GM12878 (cell line): ENCODE measurements around the gene LMTK2. TPM values are rescaled to one million over a fixed set of nuclear protein-coding genes. Genes with fewer than 3 reads are reported as not detected.

Experiments used
- ATAC-seq: fragments of 200-7000 bp; cut with Tn5 transposase; 3 replicates; pipeline ENCODE4 v1.9.1; 2020; ENCODE audit warnings: mild to moderate bottlenecking, moderate library complexity
- BruUV-seq: library from RNA; stranded (reverse); fragments of 400-500 nt; replicated peaks from 2 replicates; lab custom pipeline; 2021; lab: Mats Ljungman, UMichigan
- CTCF ChIA-PET: fragments of 300-600 bp; sonication (Branson Sonifier 250); formaldehyde crosslinking; extraction: SDS; loops from one replicate; lab custom pipeline; 2021; ENCODE audit warnings: inconsistent platforms; lab: Yijun Ruan, JAX
- POLR2A ChIA-PET: fragments of 350-600 bp; formaldehyde crosslinking; extraction: SDS; loops from one replicate; lab custom pipeline; 2021; ENCODE audit warnings: inconsistent platforms; lab: Charles Lee
- RAD21 ChIA-PET: fragments of 300-600 bp; sonication (Branson Sonifier 250); formaldehyde crosslinking; loops from one replicate; lab custom pipeline; 2023; ENCODE audit warnings: antibody characterized with exemption; ENCODE audit not compliant: unreplicated experiment; lab: Charles Lee
- SMC1A ChIA-PET: fragments of 300-600 bp; sonication (Branson Sonifier 250); formaldehyde crosslinking; loops from one replicate; lab custom pipeline; 2023; ENCODE audit not compliant: unreplicated experiment, uncharacterized antibody; lab: Charles Lee
- DNase-seq: peaks from one replicate; pipeline ENCODE4 v3.0.0-alpha.2; 2011; ENCODE audit warnings: low read depth, low spot score
- FAIRE-seq: peaks from 3 replicates; lab custom pipeline; 2011; peaks lifted over from hg19 to GRCh38; lab: Jason Lieb, UNC
- H2AFZ ChIP-seq: 2 replicates; pipeline ENCODE4 v1.6.0; 2011; ENCODE audit warnings: low read depth, low read length, control low read depth; ENCODE audit not compliant: control insufficient read depth
- H3K27ac ChIP-seq: 2 replicates; pipeline ENCODE4 v1.5.1; 2011; ENCODE audit warnings: control low read depth; ENCODE audit not compliant: control insufficient read depth, insufficient read depth
- H3K27me3 ChIP-seq, 2 experiments: replicated peaks in 1 of 2; 2 replicates each; pipeline versions ENCODE4 v1.6.0 to v1.6.1; 2011; ENCODE audit warnings: low read length in 1 of 2; ENCODE audit not compliant: control insufficient read depth in 2 of 2, insufficient read depth in 2 of 2
- H3K36me3 ChIP-seq, 2 experiments: 2 replicates each; pipeline ENCODE4 v1.5.1; 2011; ENCODE audit warnings: low read length in 1 of 2; ENCODE audit not compliant: control insufficient read depth in 2 of 2, insufficient read depth in 2 of 2
- H3K4me1 ChIP-seq: 2 replicates; pipeline ENCODE4 v1.6.1; 2011; ENCODE audit warnings: mild to moderate bottlenecking, low read length, moderate library complexity, mixed read lengths; ENCODE audit not compliant: control insufficient read depth, insufficient read depth
- H3K4me2 ChIP-seq: 2 replicates; pipeline ENCODE4 v1.6.0; 2011; ENCODE audit warnings: control low read depth; ENCODE audit not compliant: control insufficient read depth, insufficient read depth
- H3K4me3 ChIP-seq: fragments of 200-600 bp; sonication (generic); 2 replicates; pipeline ENCODE4 v1.5.1; 2016
- H3K79me2 ChIP-seq: 2 replicates; pipeline ENCODE4 v1.6.0; 2011; ENCODE audit warnings: low read length; ENCODE audit not compliant: control insufficient read depth, insufficient read depth
- H3K9ac ChIP-seq: 2 replicates; pipeline ENCODE4 v1.8.0; 2011; ENCODE audit warnings: low read length, control low read depth, mixed read lengths; ENCODE audit not compliant: control insufficient read depth, insufficient read depth
- H3K9me3 ChIP-seq: replicated peaks from 3 replicates; pipeline ENCODE4 v1.5.1; 2011; ENCODE audit warnings: mild to moderate bottlenecking, low read length; ENCODE audit not compliant: control insufficient read depth, insufficient read depth
- H4K20me1 ChIP-seq: 2 replicates; pipeline ENCODE4 v1.6.0; 2011; ENCODE audit not compliant: control insufficient read depth, insufficient read depth
- EP300 ChIP-seq, 2 experiments: fragments of 150-350 bp in 1 of 2; IDR thresholded peaks; 2 replicates each; pipeline ENCODE4 v1.6.1; 2011 to 2012; ENCODE audit warnings: low read depth in 2 of 2, low read length in 2 of 2, borderline replicate concordance in 1 of 2, improper control_type of control experiment in 1 of 2, inconsistent platforms in 1 of 2; ENCODE audit not compliant: control insufficient read depth in 1 of 2
- MAX ChIP-seq: IDR thresholded peaks from 2 replicates; pipeline ENCODE4 v1.6.1; 2012; ENCODE audit warnings: low read depth, low read length, improper control_type of control experiment
- PML ChIP-seq: IDR thresholded peaks from 2 replicates; pipeline ENCODE4 v1.6.1; 2012; ENCODE audit warnings: low read length, inconsistent platforms
- RCOR1 ChIP-seq: conservative IDR thresholded peaks from 2 replicates; pipeline ENCODE4 v1.6.1; 2012; ENCODE audit warnings: low read depth, low read length, improper control_type of control experiment
- TCF7 ChIP-seq: IDR thresholded peaks from 2 replicates; pipeline ENCODE4 v1.6.1; 2014; ENCODE audit warnings: antibody characterized with exemption, borderline replicate concordance
- WGBS: methylation state at CpG from one replicate; pipeline ENCODE4 v1.1.6; 2016; ENCODE audit warnings: low lambda C conversion rate; ENCODE audit not compliant: insufficient replicate concordance, insufficient coverage; ENCODE audit errors: missing lambda C conversion rate; 5-methylcytosine and 5-hydroxymethylcytosine counted together
- in situ Hi-C: fragments of 300-500 bp; cut with MboI; formaldehyde crosslinking; loops from 9 replicates; pipeline ENCODE4 v1.14.3; 2018; ENCODE audit warnings: mixed read lengths
- intact Hi-C: fragments of 100-400 bp; cut with micrococcal nuclease; formaldehyde crosslinking; loops from one replicate; pipeline ENCODE4 v1.14.2; 2022; ENCODE audit not compliant: unreplicated experiment
- polyA plus RNA-seq, 11 experiments: library from polyadenylated mRNA; depleted of rRNA in 4 of 11; unstranded in 6 of 11; stranded (reverse) in 5 of 11; fragments of >200 nt; fragmentation: Nextera tagmentation in 4 of 11; fragmentation: Illumina TruSeq in 1 of 11; extraction: Ambion mirVana in 4 of 11; extraction: Trizol in 1 of 11; gene quantifications; 1 replicate in 1 of 11; 2 replicates in 10 of 11; pipeline versions ENCODE4 v1.2.1 to v1.2.3, GENCODE V29; 2011 to 2016; ENCODE audit warnings: inconsistent platforms in 2 of 11, missing spikeins in 2 of 11, low read depth in 1 of 11
- total RNA-seq, 4 experiments: library from RNA; depleted of rRNA in 3 of 4; stranded (reverse); fragments of >200 nt in 3 of 4; fragmentation: Illumina TruSeq in 1 of 4; extraction: Trizol in 1 of 4; gene quantifications; 2 replicates each; pipeline versions ENCODE4 v1.2.1 to v1.2.3, GENCODE V29; 2013 to 2021
- TF ChIP-seq, protein P1 (sequence below): fragments of 450-650 bp; IDR thresholded peaks from 2 replicates; pipeline ENCODE4 v1.6.1; 2016; ENCODE audit warnings: mild to moderate bottlenecking

Gene LMTK2
- total and polyA plus RNA-seq, 10 of the 15 experiments (the other 5 are each of a cell fraction or from before 2014, with no cell fraction given): 0.68 to 8.7 (median 4.6) TPM

DNA sequence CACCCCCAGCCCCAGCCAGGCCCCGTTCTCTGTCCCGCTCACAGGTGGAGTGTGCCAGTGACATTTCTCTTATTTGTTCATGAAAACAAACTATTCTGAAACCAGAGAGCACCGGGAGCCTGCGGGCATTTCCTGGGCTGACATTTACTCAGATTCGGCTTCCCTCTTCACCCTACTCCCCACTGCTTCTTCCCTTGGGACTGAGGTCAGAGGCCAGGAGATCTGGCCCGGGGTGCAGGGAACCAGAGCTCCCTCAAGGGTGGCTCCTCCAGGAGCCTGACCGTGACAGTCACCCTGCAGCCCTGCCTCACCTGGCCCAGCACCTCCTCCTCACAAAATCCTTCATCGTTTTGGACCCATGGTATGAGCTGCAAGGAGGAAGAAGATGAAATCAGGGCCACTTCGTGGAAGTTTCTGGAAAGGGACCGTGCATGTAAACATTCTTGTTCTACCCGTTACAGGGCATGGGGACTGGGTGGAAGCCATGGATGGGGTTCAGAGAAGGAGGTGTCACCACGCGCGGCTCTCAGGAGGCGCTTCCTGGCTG lies 116.8 kb downstream of the LMTK2 start (continued):
- TF ChIP-seq MAX: no peak

DNA sequence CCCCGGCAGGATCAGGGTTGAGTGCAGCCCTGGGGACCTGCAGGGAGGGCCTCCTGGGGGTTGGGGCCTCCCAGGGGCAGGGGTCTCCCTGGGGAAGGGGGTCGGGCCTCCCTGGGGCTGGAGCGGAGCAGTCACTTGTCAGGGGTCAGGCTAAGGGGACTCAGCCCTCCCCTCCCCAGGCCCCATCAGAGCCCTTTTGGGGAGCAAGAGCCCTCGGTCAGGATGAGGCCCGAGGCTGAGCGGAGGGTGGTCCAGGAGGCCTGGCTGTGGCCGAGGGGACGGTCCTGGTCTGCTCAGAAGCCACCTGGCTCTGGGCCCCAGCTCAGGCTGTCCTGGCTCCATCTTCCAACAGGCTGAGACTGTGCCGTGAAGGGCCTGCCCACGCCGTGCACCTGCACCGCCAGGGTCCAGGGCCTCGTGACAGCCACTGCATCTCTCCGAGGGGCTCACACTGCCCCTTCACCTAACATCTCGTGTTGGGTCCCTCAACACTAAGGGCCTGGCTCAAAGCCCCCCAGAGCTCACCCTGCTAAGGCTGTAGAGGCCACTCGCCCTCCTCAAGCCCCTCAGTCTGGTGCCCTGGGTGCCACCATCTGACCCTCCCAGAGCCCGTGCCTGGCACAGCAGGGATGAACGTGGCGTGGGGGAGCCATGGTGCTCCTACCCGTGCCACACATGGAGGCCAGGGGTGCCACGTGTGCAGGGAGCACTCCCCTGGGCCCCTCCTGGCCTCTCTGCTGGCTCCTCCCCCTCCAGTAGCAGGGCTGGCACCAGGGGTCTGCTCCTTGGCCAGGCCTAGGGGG lies 117.4 kb downstream of the LMTK2 start:
- intact Hi-C loops: no loop called here
- no peak overlapping the region for H3K27ac ChIP-seq
- H3K4me3 ChIP-seq: no peak overlapping the region
- SMC1A ChIA-PET: no interaction called here
- CTCF ChIA-PET: no interaction called here
- 83% methylated on average over 19 of the region's 21 CpGs for WGBS
- H3K9ac ChIP-seq: no peak overlapping the region
- no peak overlapping the region for H3K4me2 ChIP-seq
- DNase-seq (no peak), FAIRE-seq (no peak), ATAC-seq (no peak)
- in situ Hi-C loops: no loop called here
- no peaks in the 10 kb centered on the region for H4K20me1 ChIP-seq
- no peaks in the 10 kb centered on the region for H3K79me2 ChIP-seq
- TF ChIP-seq RCOR1: no peak
- no peak for TF ChIP-seq PML
- TF ChIP-seq, protein P1, sequence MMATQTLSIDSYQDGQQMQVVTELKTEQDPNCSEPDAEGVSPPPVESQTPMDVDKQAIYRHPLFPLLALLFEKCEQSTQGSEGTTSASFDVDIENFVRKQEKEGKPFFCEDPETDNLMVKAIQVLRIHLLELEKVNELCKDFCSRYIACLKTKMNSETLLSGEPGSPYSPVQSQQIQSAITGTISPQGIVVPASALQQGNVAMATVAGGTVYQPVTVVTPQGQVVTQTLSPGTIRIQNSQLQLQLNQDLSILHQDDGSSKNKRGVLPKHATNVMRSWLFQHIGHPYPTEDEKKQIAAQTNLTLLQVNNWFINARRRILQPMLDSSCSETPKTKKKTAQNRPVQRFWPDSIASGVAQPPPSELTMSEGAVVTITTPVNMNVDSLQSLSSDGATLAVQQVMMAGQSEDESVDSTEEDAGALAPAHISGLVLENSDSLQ: no peak
- no peak for TF ChIP-seq EP300 (IDR thresholded peaks at IDR 0.05; ENCODE audit: borderline replicate concordance in 1 of 2, control insufficient read depth in 1 of 2, low read depth in 2 of 2, low read length in 2 of 2)
- no peak for TF ChIP-seq TCF7
- POLR2A ChIA-PET: no interaction called here
- H2AFZ ChIP-seq: no peak overlapping the region
- H3K27me3 ChIP-seq: no peaks in the 10 kb centered on the region
- peaks cover 14% of the 10 kb centered on the region for H3K4me1 ChIP-seq
- RAD21 ChIA-PET: no interaction called here
- BruUV-seq: no TSS peak
- H3K9me3 ChIP-seq: no peaks in the 10 kb centered on the region
- H3K36me3 ChIP-seq: no peaks in the 10 kb centered on the region
